CD4-positive, alpha-beta memory T cell (primary cell): Measurements from ENCODE around the gene TEX48. TPM values are rescaled to one million over a fixed set of nuclear protein-coding genes. Genes with fewer than 3 reads are reported as not detected.

Source experiments
- CTCF ChIA-PET: fragments of 350-600 bp; sonication (Branson Sonifier 250); formaldehyde crosslinking; loops from one replicate; lab custom pipeline; 2021; ENCODE audit warnings: inconsistent platforms; ENCODE audit not compliant: partially characterized antibody; lab: Charles Lee
- POLR2A ChIA-PET: fragments of 350-600 bp; sonication (Branson Sonifier 250); formaldehyde crosslinking; loops from one replicate; lab custom pipeline; 2021; ENCODE audit not compliant: partially characterized antibody; lab: Charles Lee
- DNase-seq, 5 donors: peaks; one replicate each; pipeline versions ENCODE4 v3.0.0 to v3.0.0-alpha.2; 2020 to 2022; ENCODE audit warnings: mixed read lengths in 1 of 5
- H3K27ac ChIP-seq: one replicate; pipeline ENCODE4 v1.7.0; 2013; ENCODE audit warnings: low read depth, low read length
- H3K27me3 ChIP-seq: 2 replicates; pipeline ENCODE4 v1.7.0; 2013; ENCODE audit warnings: mild to moderate bottlenecking, low read length, moderate library complexity; ENCODE audit not compliant: insufficient read depth
- H3K36me3 ChIP-seq: 2 replicates; pipeline ENCODE4 v1.7.0; 2013; ENCODE audit warnings: mild to moderate bottlenecking, low read length, moderate library complexity; ENCODE audit not compliant: insufficient read depth
- H3K4me1 ChIP-seq: 2 replicates; pipeline ENCODE4 v1.7.0; 2013; ENCODE audit warnings: mild to moderate bottlenecking, low read length, moderate library complexity; ENCODE audit not compliant: insufficient read depth
- H3K4me3 ChIP-seq, 2 donors: one replicate each; pipeline ENCODE4 v1.7.0; 2013; ENCODE audit warnings: low read length in 2 of 2, mild to moderate bottlenecking in 1 of 2
- H3K9me3 ChIP-seq, 2 donors: one replicate each; pipeline ENCODE4 v1.7.0; 2013; ENCODE audit warnings: low read length in 2 of 2, control low read depth in 1 of 2; ENCODE audit not compliant: control insufficient read depth in 1 of 2
- H3K27ac Mint-ChIP-seq, 7 donors: one replicate each; pipeline ENCODE4 v1.8.0; 2020 to 2021; ENCODE audit warnings: mixed read lengths in 7 of 7, mild to moderate bottlenecking in 6 of 7, inconsistent platforms in 3 of 7, moderate library complexity in 3 of 7
- H3K27me3 Mint-ChIP-seq, 2 donors: one replicate each; pipeline ENCODE4 v1.8.0; 2020 to 2021; ENCODE audit warnings: mixed read lengths in 2 of 2
- H3K36me3 Mint-ChIP-seq, 2 donors: one replicate each; pipeline ENCODE4 v1.8.0; 2020 to 2021; ENCODE audit warnings: mixed read lengths in 2 of 2, inconsistent platforms in 1 of 2, mild to moderate bottlenecking in 1 of 2
- H3K4me1 Mint-ChIP-seq, 4 donors: one replicate each; pipeline ENCODE4 v1.8.0; 2020 to 2021; ENCODE audit warnings: mixed read lengths in 4 of 4, mild to moderate bottlenecking in 1 of 4
- H3K4me3 Mint-ChIP-seq, 8 donors: one replicate each; pipeline ENCODE4 v1.8.0; 2020 to 2021; ENCODE audit warnings: mixed read lengths in 8 of 8, mild to moderate bottlenecking in 7 of 8, moderate library complexity in 6 of 8, inconsistent platforms in 3 of 8
- H3K9me3 Mint-ChIP-seq, 8 donors: one replicate each; pipeline ENCODE4 v1.8.0; 2020 to 2021; ENCODE audit warnings: mixed read lengths in 8 of 8, mild to moderate bottlenecking in 5 of 8, inconsistent platforms in 3 of 8, moderate library complexity in 1 of 8
- intact Hi-C: fragments of 100-400 bp; cut with micrococcal nuclease; formaldehyde crosslinking; loops from one replicate; pipeline ENCODE4 v1.15.1; 2023
- polyA plus RNA-seq, 2 donors: library from polyadenylated mRNA; unstranded; fragments of 300-500 nt; fragmentation: Illumina TruSeq; gene quantifications; one replicate each; pipeline ENCODE4 v1.2.3, GENCODE V29; 2021
- total RNA-seq, 2 experiments: library from RNA; stranded (reverse); gene quantifications; one replicate each; pipeline ENCODE4 v1.2.3, GENCODE V29; 2021

TEX48 gene
- total and polyA plus RNA-seq, 4 experiments from 2014 or later: 0.33 TPM; not detected in 3

GRCh38 chr9:114722937-114723620 lies 41.1 kb upstream of the TEX48 start:
- CTCF ChIA-PET: interaction anchor here (1.0 to 2.9 kb wide), 4 partner anchors 9 to 42 kb away, joined by 3 to 10 read pairs (median 3); partner anchors contain the start of gene TEX48
- no peak overlapping the region for H3K27ac Mint-ChIP-seq
- H3K4me3 Mint-ChIP-seq: no peak overlapping the region

GRCh38 chr9:114722081-114722621 lies 40.2 kb upstream of the TEX48 start:
- peaks cover 37% of the 10 kb centered on the region for H3K4me1 ChIP-seq
- Mint-ChIP-seq H3K27ac (peak overlapping the region in 3 of 7 donors; percentile 19 to 94 (median 76)), H3K27me3 (no peaks in the 10 kb centered on the region), H3K4me1 (peaks cover 32 to 44% (median 39%) of the 10 kb centered on the region in 4 donors), H3K36me3 (no peaks in the 10 kb centered on the region), H3K9me3 (peaks cover 0 to 3% (median 0%) of the 10 kb centered on the region in 8 donors), H3K4me3 (no peak overlapping the region)
- CTCF ChIA-PET: interaction anchor here (1.2 to 2.9 kb wide), 2 partner anchors 13 to 16 kb away, joined by 3 to 10 read pairs; no protein-coding TSS in a partner anchor
- no peak for DNase-seq
- intact Hi-C loops: no loop called here
- H3K4me3 ChIP-seq: no peak overlapping the region
- no peaks in the 10 kb centered on the region for H3K36me3 ChIP-seq
- no peaks in the 10 kb centered on the region for H3K27me3 ChIP-seq
- no peaks in the 10 kb centered on the region for H3K9me3 ChIP-seq
- H3K27ac ChIP-seq: no peak overlapping the region
- POLR2A ChIA-PET: interaction anchor here (1.1 to 1.2 kb wide), 2 partner anchors 13 to 16 kb away, joined by 3 read pairs; no protein-coding TSS in a partner anchor

More at GRCh38 chr9:114722937-114723620, 41.1 kb upstream of the TEX48 start:
- no peak for DNase-seq
- Histone ChIP-seq H3K4me1 (peaks cover 28% of the 10 kb centered on the region), H3K27ac (no peak overlapping the region), H3K36me3 (no peaks in the 10 kb centered on the region), H3K4me3 (no peak overlapping the region), H3K27me3 (no peaks in the 10 kb centered on the region), H3K9me3 (no peaks in the 10 kb centered on the region)
- POLR2A ChIA-PET: interaction anchor here (0.9 to 1.2 kb wide), 3 partner anchors 12 to 15 kb away, joined by 3 read pairs; no protein-coding TSS in a partner anchor
- peaks cover 24 to 35% (median 30%) of the 10 kb centered on the region in 4 donors for H3K4me1 Mint-ChIP-seq
- H3K27me3 Mint-ChIP-seq: no peaks in the 10 kb centered on the region
- intact Hi-C loops: no loop called here
- peaks cover 0 to 3% (median 0%) of the 10 kb centered on the region in 8 donors for H3K9me3 Mint-ChIP-seq
- no peaks in the 10 kb centered on the region for H3K36me3 Mint-ChIP-seq

GRCh38 chr9:114721491-114722079 lies 39.6 kb upstream of the TEX48 start:
- POLR2A ChIA-PET: interaction anchor here (1.1 to 1.2 kb wide), 2 partner anchors 14 to 17 kb away, joined by 3 read pairs; no protein-coding TSS in a partner anchor
- peaks cover 0 to 3% (median 0%) of the 10 kb centered on the region in 8 donors for H3K9me3 Mint-ChIP-seq
- intact Hi-C loops: no loop called here
- H3K27me3 Mint-ChIP-seq: no peaks in the 10 kb centered on the region
- H3K4me3 Mint-ChIP-seq: no peak overlapping the region
- no peaks in the 10 kb centered on the region for H3K36me3 ChIP-seq
- no peaks in the 10 kb centered on the region for H3K9me3 ChIP-seq
- peak overlapping the region in 4 of 7 donors; percentile 19 to 94 (median 82) for H3K27ac Mint-ChIP-seq
- H3K4me1 ChIP-seq: peaks cover 41% of the 10 kb centered on the region
- H3K27me3 ChIP-seq: no peaks in the 10 kb centered on the region
- DNase-seq: no peak
- peaks cover 37 to 50% (median 44%) of the 10 kb centered on the region in 4 donors for H3K4me1 Mint-ChIP-seq
- CTCF ChIA-PET: interaction anchor here (1.8 kb wide), 1 partner anchor 16 kb away, joined by 10 read pairs; no protein-coding TSS in a partner anchor
- no peak overlapping the region for H3K4me3 ChIP-seq
- no peak overlapping the region for H3K27ac ChIP-seq
- H3K36me3 Mint-ChIP-seq: no peaks in the 10 kb centered on the region

GRCh38 chr9:114720086-114720676 lies 38.2 kb upstream of the TEX48 start:
- POLR2A ChIA-PET: no interaction called here
- H3K27me3 ChIP-seq: no peaks in the 10 kb centered on the region

GRCh38 chr9:114719290-114719689 lies 37.3 kb upstream of the TEX48 start:
- Histone ChIP-seq H3K4me1 (peaks cover 47% of the 10 kb centered on the region), H3K27me3 (no peaks in the 10 kb centered on the region), H3K27ac (peak overlapping the region; percentile 29), H3K4me3 (peak overlapping the region in 1 of 2 donors; percentile 15), H3K36me3 (no peaks in the 10 kb centered on the region), H3K9me3 (no peaks in the 10 kb centered on the region)
- CTCF ChIA-PET: interaction anchor here (0.8 to 2.4 kb wide), 9 partner anchors 12 to 295 kb away, joined by 3 to 11 read pairs (median 4); no protein-coding TSS in a partner anchor
- DNase-seq: peak in 1 of 5 donors; percentile 13
- H3K9me3 Mint-ChIP-seq: peaks cover 0 to 3% (median 0%) of the 10 kb centered on the region in 8 donors
- peak overlapping the region; percentile 20 to 95 (median 93) for H3K27ac Mint-ChIP-seq
- intact Hi-C loops: loop anchor here (2.0 kb wide), 4 partner anchors 20 to 38 kb away; no protein-coding TSS in a partner anchor
- no peaks in the 10 kb centered on the region for H3K27me3 Mint-ChIP-seq
- no peaks in the 10 kb centered on the region for H3K36me3 Mint-ChIP-seq
- POLR2A ChIA-PET: interaction anchor here (0.6 to 2.5 kb wide), 9 partner anchors 10 to 210 kb away, joined by 3 to 11 read pairs (median 3); no protein-coding TSS in a partner anchor
- peak overlapping the region in 5 of 8 donors; percentile 39 to 82 (median 53) for H3K4me3 Mint-ChIP-seq
- H3K4me1 Mint-ChIP-seq: peaks cover 38 to 57% (median 45%) of the 10 kb centered on the region in 4 donors

More at GRCh38 chr9:114720086-114720676, 38.2 kb upstream of the TEX48 start:
- Histone ChIP-seq H3K4me3 (no peak overlapping the region), H3K9me3 (no peaks in the 10 kb centered on the region), H3K4me1 (peaks cover 47% of the 10 kb centered on the region), H3K27ac (no peak overlapping the region), H3K36me3 (no peaks in the 10 kb centered on the region)
- peak overlapping the region in 4 of 7 donors; percentile 83 to 95 (median 92) for H3K27ac Mint-ChIP-seq
- no peaks in the 10 kb centered on the region for H3K36me3 Mint-ChIP-seq
- intact Hi-C loops: no loop called here
- H3K9me3 Mint-ChIP-seq: peaks cover 0 to 3% (median 0%) of the 10 kb centered on the region in 8 donors
- CTCF ChIA-PET: interaction anchor here (1.8 kb wide), 1 partner anchor 18 kb away, joined by 10 read pairs; no protein-coding TSS in a partner anchor
- H3K27me3 Mint-ChIP-seq: no peaks in the 10 kb centered on the region
- no peak for DNase-seq
- H3K4me3 Mint-ChIP-seq: peak overlapping the region in 1 of 8 donors; percentile 39
- H3K4me1 Mint-ChIP-seq: peaks cover 38 to 57% (median 45%) of the 10 kb centered on the region in 4 donors

GRCh38 chr9:114718801-114719221 lies 36.8 kb upstream of the TEX48 start:
- intact Hi-C loops: loop anchor here (2.0 kb wide), 4 partner anchors 20 to 38 kb away; no protein-coding TSS in a partner anchor
- peak overlapping the region in 1 of 2 donors; percentile 15 for H3K4me3 ChIP-seq
- no peaks in the 10 kb centered on the region for H3K36me3 Mint-ChIP-seq

More at GRCh38 chr9:114718801-114719221, 36.8 kb upstream of the TEX48 start:
- Mint-ChIP-seq H3K9me3 (peaks cover 0 to 3% (median 0%) of the 10 kb centered on the region in 8 donors), H3K4me3 (peak overlapping the region in 7 of 8 donors; percentile 53 to 82 (median 61)), H3K4me1 (peaks cover 38 to 57% (median 45%) of the 10 kb centered on the region in 4 donors), H3K27ac (peak overlapping the region; percentile 83 to 95 (median 93)), H3K27me3 (no peaks in the 10 kb centered on the region)
- peaks cover 47% of the 10 kb centered on the region for H3K4me1 ChIP-seq
- POLR2A ChIA-PET: interaction anchor here (0.6 to 2.5 kb wide), 10 partner anchors 9 to 211 kb away, joined by 3 to 11 read pairs (median 4); partner anchors contain the start of gene TNFSF8
- CTCF ChIA-PET: interaction anchor here (0.8 to 2.4 kb wide), 10 partner anchors 11 to 296 kb away, joined by 3 to 11 read pairs (median 4); no protein-coding TSS in a partner anchor
- peak; percentile 65 to 88 (median 77) for DNase-seq
- H3K27me3 ChIP-seq: no peaks in the 10 kb centered on the region
- H3K9me3 ChIP-seq: no peaks in the 10 kb centered on the region
- peak overlapping the region; percentile 46 for H3K27ac ChIP-seq
- no peaks in the 10 kb centered on the region for H3K36me3 ChIP-seq
